Nephron progenitor cell (in vitro differentiated cells): ENCODE data around the gene KLHL12.
A peak's percentile ranks its signal among the peaks of the same experiment; 100 is the strongest.
"Not testable (repeated sequence)": the region's sequence is repeated elsewhere in the genome, so short reads cannot be mapped to it uniquely, and the experiment has no call there.

Experiments
- DNase-seq: peaks from one replicate; pipeline ENCODE4 v3.0.0; 2021
- H3K27ac Mint-ChIP-seq: 2 replicates; pipeline ENCODE4 v1.8.0; 2021; ENCODE audit warnings: mild to moderate bottlenecking, moderate library complexity, mixed read lengths
- H3K27me3 Mint-ChIP-seq: 2 replicates; pipeline ENCODE4 v1.8.0; 2021; ENCODE audit warnings: mild to moderate bottlenecking, low read depth, mixed read lengths; ENCODE audit not compliant: poor library complexity
- H3K36me3 Mint-ChIP-seq: 2 replicates; pipeline ENCODE4 v1.8.0; 2021; ENCODE audit warnings: low read depth, mixed read lengths
- H3K4me1 Mint-ChIP-seq: 2 replicates; pipeline ENCODE4 v1.8.0; 2021; ENCODE audit warnings: mixed read lengths
- H3K4me3 Mint-ChIP-seq: 2 replicates; pipeline ENCODE4 v1.8.0; 2021; ENCODE audit warnings: mild to moderate bottlenecking, moderate library complexity, mixed read lengths
- H3K9me3 Mint-ChIP-seq: 2 replicates; pipeline ENCODE4 v1.8.0; 2021; ENCODE audit warnings: mild to moderate bottlenecking, moderate library complexity, mixed read lengths
- TF ChIP-seq, protein P1 (sequence below): fragments of 200-600 bp; sonication (generic); IDR thresholded peaks from 2 replicates; pipeline ENCODE4 v1.5.0; 2021; ENCODE audit warnings: antibody characterized with exemption

Gene KLHL12

DNA sequence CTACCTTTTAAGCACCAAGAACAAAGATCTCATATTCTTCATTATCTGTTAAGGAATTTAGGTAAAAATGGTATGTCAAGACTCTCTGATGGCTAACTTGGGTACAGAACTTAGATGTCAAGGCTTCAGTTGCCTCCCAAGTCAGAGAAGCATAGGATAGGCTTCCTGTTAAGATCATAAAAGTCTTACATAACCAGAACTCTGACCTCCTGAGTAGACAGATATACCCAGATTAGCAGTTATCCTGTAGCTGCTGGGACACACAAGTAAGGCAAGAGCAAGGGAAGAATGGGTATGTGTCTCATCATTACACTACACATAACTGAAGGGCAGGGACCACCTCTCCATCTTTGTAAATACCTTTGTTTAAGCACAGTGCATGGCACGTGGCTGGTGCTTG is 15.4 kb upstream of the KLHL12 start:
- Mint-ChIP-seq H3K27me3 (no peaks in the 10 kb centered on the region), H3K9me3 (no peaks in the 10 kb centered on the region), H3K4me3 (no peak overlapping the region), H3K4me1 (no peaks in the 10 kb centered on the region), H3K27ac (no peak overlapping the region), H3K36me3 (peaks cover 50% of the 10 kb centered on the region)
- TF ChIP-seq, protein P1, sequence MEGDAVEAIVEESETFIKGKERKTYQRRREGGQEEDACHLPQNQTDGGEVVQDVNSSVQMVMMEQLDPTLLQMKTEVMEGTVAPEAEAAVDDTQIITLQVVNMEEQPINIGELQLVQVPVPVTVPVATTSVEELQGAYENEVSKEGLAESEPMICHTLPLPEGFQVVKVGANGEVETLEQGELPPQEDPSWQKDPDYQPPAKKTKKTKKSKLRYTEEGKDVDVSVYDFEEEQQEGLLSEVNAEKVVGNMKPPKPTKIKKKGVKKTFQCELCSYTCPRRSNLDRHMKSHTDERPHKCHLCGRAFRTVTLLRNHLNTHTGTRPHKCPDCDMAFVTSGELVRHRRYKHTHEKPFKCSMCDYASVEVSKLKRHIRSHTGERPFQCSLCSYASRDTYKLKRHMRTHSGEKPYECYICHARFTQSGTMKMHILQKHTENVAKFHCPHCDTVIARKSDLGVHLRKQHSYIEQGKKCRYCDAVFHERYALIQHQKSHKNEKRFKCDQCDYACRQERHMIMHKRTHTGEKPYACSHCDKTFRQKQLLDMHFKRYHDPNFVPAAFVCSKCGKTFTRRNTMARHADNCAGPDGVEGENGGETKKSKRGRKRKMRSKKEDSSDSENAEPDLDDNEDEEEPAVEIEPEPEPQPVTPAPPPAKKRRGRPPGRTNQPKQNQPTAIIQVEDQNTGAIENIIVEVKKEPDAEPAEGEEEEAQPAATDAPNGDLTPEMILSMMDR: no peak
- no peak for DNase-seq

DNA sequence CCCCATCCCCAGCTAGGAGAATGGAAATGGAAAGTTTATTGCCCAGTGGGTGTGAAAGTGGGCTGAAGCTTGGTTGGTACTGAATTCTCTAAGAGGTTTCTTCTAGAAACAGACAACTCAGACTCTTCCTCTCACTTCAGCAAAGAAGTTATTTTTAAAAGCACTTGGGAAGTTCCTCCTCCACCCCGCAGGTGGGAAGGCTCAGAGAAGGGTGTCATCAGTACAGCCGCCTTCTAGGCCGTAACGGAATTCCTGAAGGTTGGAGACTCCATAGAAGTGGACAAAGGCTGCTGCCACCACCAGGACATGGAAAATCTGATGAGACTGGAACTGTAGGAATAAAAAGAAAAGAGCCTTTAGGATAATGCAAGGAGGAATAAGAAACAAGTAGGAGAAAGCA is 14.3 kb upstream of the KLHL12 start:
- no peak for DNase-seq
- H3K9me3 Mint-ChIP-seq: no peaks in the 10 kb centered on the region
- H3K27me3 Mint-ChIP-seq: no peaks in the 10 kb centered on the region
- H3K4me3 Mint-ChIP-seq: no peak overlapping the region
- peaks cover 45% of the 10 kb centered on the region for H3K36me3 Mint-ChIP-seq
- TF ChIP-seq, protein P1: no peak
- no peaks in the 10 kb centered on the region for H3K4me1 Mint-ChIP-seq
- H3K27ac Mint-ChIP-seq: peak overlapping the region; percentile 77

DNA sequence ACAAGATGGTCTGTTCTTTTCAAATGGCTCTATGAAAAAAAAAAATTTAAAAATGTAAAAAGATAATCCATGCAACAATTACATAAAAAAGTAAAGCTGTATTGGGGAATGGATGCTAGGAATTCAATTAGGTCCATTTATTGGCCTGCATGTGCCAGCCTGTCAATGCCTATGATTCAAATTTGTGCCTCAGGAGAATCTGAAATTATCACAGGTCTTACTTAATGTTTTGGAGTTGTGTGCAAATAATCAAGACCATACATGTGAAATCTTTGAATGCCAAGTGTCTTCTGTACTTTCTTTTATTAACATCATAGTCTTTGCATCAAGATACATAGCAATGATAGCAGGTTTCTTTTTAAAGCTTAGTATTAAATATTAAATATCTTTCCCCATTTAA is 13.5 kb upstream of the KLHL12 start:
- Mint-ChIP-seq H3K36me3 (peaks cover 37% of the 10 kb centered on the region), H3K27me3 (no peaks in the 10 kb centered on the region), H3K4me3 (no peak overlapping the region), H3K9me3 (no peaks in the 10 kb centered on the region), H3K4me1 (no peaks in the 10 kb centered on the region), H3K27ac (no peak overlapping the region)
- TF ChIP-seq, protein P1: no peak
- no peak for DNase-seq

- Mint-ChIP-seq H3K27me3 (peaks cover 13% of the 10 kb centered on the region), H3K9me3 (peaks cover 6% of the 10 kb centered on the region), H3K4me3 (no peak overlapping the region), H3K36me3 (peaks cover 19% of the 10 kb centered on the region), H3K27ac (no peak overlapping the region), H3K4me1 (no peaks in the 10 kb centered on the region)
- no peak for DNase-seq
- TF ChIP-seq, protein P1: no peak
Measured at GRCh38 chr1:202938287-202938925, 11.4 kb upstream of the KLHL12 start.

DNA sequence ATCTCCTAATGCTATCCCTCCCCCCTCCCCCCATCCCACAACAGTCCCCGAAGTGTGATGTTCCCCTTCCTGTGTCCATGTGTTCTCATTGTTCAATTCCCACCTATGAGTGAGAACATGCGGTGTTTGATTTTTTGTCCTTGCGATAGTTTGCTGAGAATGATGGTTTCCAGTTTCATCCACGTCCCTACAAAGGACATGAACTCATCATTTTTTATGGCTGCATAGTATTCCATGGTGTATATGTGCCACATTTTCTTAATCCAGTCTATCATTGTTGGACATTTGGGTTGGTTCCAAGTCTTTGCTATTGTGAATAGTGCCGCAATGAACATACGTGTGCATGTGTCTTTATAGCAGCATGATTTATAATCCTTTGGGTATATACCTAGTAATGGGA is 9.4 kb upstream of the KLHL12 start:
- peaks cover 20% of the 10 kb centered on the region for H3K27me3 Mint-ChIP-seq
- H3K27ac Mint-ChIP-seq, H3K4me3 Mint-ChIP-seq, H3K36me3 Mint-ChIP-seq, DNase-seq, H3K4me1 Mint-ChIP-seq: not testable (repeated sequence)
- H3K9me3 Mint-ChIP-seq: peaks cover 19% of the 10 kb centered on the region

DNA sequence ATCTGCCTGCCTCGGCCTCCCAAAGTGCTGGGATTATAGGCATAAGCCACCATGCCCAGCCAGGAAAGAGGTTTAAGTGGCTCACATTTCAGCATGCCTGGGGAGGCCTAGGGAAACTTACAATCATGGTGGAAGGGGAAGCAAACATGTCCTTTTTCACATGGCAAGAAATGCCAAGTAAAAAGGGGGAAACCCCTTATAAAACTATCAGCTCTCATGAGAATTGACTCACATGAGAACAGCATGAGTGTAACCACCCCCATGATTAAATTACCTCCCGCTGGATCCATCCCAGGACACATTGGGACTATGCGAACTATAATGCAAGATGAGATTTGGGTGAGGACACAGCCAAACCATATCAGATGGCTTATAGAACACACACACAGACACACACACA is 8.8 kb upstream of the KLHL12 start:
- DNase-seq: no peak
- Mint-ChIP-seq H3K27me3 (peaks cover 24% of the 10 kb centered on the region), H3K27ac (no peak overlapping the region), H3K9me3 (peaks cover 19% of the 10 kb centered on the region), H3K4me3 (no peak overlapping the region), H3K4me1 (no peaks in the 10 kb centered on the region), H3K36me3 (peaks cover 3% of the 10 kb centered on the region)
- TF ChIP-seq, protein P1: no peak
